A673 (cell line): ENCODE measurements around the gene GGPS1. TPM values are rescaled to one million over a fixed set of nuclear protein-coding genes. Genes with fewer than 3 reads are reported as not detected.

ENCODE experiments used
- BruUV-seq: library from RNA; stranded (reverse); fragments of 400-500 nt; replicated peaks from 2 replicates; lab custom pipeline; 2021; lab: Mats Ljungman, UMichigan
- CTCF ChIA-PET: fragments of 300-600 bp; sonication (Branson Sonifier 250); formaldehyde crosslinking; loops from one replicate; lab custom pipeline; 2022; ENCODE audit warnings: antibody characterized with exemption; lab: Charles Lee
- POLR2A ChIA-PET: fragments of 300-600 bp; sonication (Branson Sonifier 250); formaldehyde crosslinking; loops from one replicate; lab custom pipeline; 2022; ENCODE audit warnings: antibody characterized with exemption; ENCODE audit not compliant: low non-redundant PET; lab: Charles Lee
- DNase-seq: peaks from one replicate; pipeline ENCODE4 v3.0.0-alpha.2; 2015; ENCODE audit warnings: low spot score
- H3K27ac ChIP-seq: fragments of 200-600 bp; sonication (generic); 2 replicates; pipeline ENCODE4 v1.5.1; 2016; ENCODE audit warnings: mixed run types, low read depth, mild to moderate bottlenecking, mixed read lengths, antibody characterized with exemption, low read length; ENCODE audit not compliant: poor library complexity, severe bottlenecking
- H3K27me3 ChIP-seq: fragments of 200-600 bp; sonication (generic); replicated peaks from 2 replicates; pipeline ENCODE4 v1.6.1; 2017; ENCODE audit warnings: mixed run types, low read depth, mild to moderate bottlenecking, mixed read lengths, antibody characterized with exemption, low read length; ENCODE audit not compliant: insufficient read depth, poor library complexity
- H3K36me3 ChIP-seq: fragments of 200-600 bp; sonication (generic); 2 replicates; pipeline ENCODE4 v1.6.1; 2016; ENCODE audit warnings: mixed run types, mild to moderate bottlenecking, mixed read lengths, antibody characterized with exemption, low read length; ENCODE audit not compliant: insufficient read depth, poor library complexity, severe bottlenecking
- H3K4me1 ChIP-seq: fragments of 200-600 bp; sonication (generic); 2 replicates; pipeline ENCODE4 v1.6.1; 2017; ENCODE audit warnings: mixed run types, mild to moderate bottlenecking, mixed read lengths, antibody characterized with exemption, low read length; ENCODE audit not compliant: insufficient read depth, poor library complexity, severe bottlenecking
- H3K4me3 ChIP-seq: fragments of 200-600 bp; sonication (generic); 2 replicates; pipeline ENCODE4 v1.5.1; 2016; ENCODE audit warnings: low read depth, mixed run types, mild to moderate bottlenecking, mixed read lengths, low read length; ENCODE audit not compliant: poor library complexity, severe bottlenecking
- H3K9me3 ChIP-seq: fragments of 200-600 bp; sonication (generic); 2 replicates; pipeline ENCODE4 v1.6.1; 2016; ENCODE audit warnings: mixed run types, low read depth, mild to moderate bottlenecking, mixed read lengths, antibody characterized with exemption, low read length; ENCODE audit not compliant: poor library complexity, severe bottlenecking
- EZH2 ChIP-seq: fragments of 200-600 bp; sonication (generic); IDR thresholded peaks from 2 replicates; pipeline ENCODE4 v1.6.1; 2017; ENCODE audit warnings: borderline replicate concordance, low read depth, mild to moderate bottlenecking, mixed read lengths, antibody characterized with exemption, low read length; ENCODE audit not compliant: poor library complexity, severe bottlenecking
- intact Hi-C: fragments of 100-400 bp; cut with micrococcal nuclease; formaldehyde crosslinking; loops from one replicate; pipeline ENCODE4 v1.10.0; 2022; ENCODE audit not compliant: unreplicated experiment
- total RNA-seq: library from RNA; stranded (reverse); gene quantifications from 2 replicates; pipeline ENCODE4 v1.2.3, GENCODE V29; 2021
- TF ChIP-seq, protein P1 (sequence below): fragments of 300-800, 200-600 bp; sonication (generic); conservative IDR thresholded peaks from 2 replicates; pipeline ENCODE4 v1.5.1; 2017; ENCODE audit warnings: low read depth, mild to moderate bottlenecking, antibody characterized with exemption, low read length, moderate library complexity, mixed read lengths

Gene GGPS1
- total RNA-seq, 1 experiment from 2014 or later, result 26.8 TPM

DNA sequence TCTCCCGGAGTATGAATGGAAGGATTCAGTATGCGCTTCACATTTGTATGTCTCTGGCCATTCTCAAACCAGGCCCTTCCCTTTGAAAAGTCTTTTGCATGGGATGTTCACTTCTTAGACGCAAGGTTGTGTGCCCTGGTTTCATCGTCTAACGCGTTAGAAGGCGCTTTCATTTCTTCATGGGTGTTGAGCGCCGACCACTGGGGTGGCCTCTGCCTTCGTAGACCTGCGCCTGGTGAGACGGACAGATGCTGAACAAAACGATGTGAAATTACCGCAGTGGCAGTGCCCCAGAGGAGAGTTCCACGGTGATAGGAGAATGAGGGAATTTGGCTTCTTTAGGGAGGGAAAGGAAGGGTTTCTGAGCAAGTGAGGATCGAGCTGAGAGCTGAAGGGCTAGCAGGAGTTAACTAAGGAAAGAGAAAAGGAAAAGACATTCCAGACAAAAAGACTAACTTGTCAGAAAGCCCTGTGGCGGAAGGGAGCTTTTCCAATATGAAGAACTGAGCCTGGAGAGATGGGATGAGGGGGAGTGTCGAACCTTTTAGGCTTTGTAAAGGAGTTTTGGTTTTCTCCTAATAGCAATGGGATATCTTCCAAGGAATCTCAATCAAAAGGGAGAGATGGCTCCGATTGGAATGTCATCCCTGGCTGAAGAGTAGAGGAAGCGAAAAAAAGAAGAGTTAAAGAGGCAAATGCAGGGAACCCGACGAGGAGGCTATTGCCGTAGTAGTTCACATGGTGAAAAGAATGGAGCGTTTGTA lies 951 bp downstream of the GGPS1 start:
- Histone ChIP-seq H3K27ac (peak overlapping the region; percentile 92), H3K27me3 (no peaks in the 10 kb centered on the region), H3K9me3 (no peaks in the 10 kb centered on the region), H3K4me1 (peaks cover 13% of the 10 kb centered on the region), H3K36me3 (no peaks in the 10 kb centered on the region), H3K4me3 (peak overlapping the region; percentile 83)
- no peak for DNase-seq
- BruUV-seq, result TSS peak; percentile 54
- intact Hi-C loops, result loop anchor here (10.0 kb wide), 1 partner anchor 75 kb away; no protein-coding TSS in a partner anchor
- ChIA-PET CTCF (interaction anchor here (1.0 kb wide), 1 partner anchor 88 kb away, joined by 3 read pairs; no protein-coding TSS in a partner anchor), POLR2A (no interaction called here)
- no peak for TF ChIP-seq EZH2
- TF ChIP-seq, protein P1, sequence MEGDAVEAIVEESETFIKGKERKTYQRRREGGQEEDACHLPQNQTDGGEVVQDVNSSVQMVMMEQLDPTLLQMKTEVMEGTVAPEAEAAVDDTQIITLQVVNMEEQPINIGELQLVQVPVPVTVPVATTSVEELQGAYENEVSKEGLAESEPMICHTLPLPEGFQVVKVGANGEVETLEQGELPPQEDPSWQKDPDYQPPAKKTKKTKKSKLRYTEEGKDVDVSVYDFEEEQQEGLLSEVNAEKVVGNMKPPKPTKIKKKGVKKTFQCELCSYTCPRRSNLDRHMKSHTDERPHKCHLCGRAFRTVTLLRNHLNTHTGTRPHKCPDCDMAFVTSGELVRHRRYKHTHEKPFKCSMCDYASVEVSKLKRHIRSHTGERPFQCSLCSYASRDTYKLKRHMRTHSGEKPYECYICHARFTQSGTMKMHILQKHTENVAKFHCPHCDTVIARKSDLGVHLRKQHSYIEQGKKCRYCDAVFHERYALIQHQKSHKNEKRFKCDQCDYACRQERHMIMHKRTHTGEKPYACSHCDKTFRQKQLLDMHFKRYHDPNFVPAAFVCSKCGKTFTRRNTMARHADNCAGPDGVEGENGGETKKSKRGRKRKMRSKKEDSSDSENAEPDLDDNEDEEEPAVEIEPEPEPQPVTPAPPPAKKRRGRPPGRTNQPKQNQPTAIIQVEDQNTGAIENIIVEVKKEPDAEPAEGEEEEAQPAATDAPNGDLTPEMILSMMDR, result no peak

DNA sequence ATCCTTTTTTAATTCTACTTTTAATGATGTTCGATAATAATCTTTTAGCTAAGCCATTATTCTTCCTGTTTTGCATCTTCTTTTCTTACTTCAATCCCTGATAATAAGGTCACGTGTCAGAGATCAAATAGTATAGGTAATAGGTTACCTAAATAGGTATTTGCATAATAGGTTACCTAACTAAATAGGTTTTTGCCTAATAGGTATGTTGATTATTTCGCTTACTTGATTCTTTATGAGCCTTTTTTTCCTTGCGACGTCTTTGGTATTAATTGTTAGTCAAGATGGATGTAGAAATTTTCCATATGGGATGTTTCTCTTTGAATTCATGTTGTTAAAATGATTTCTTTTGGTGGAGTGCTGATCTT lies 2.5 kb downstream of the GGPS1 start:
- ChIA-PET CTCF (no interaction called here), POLR2A (no interaction called here)
- Histone ChIP-seq H3K36me3 (no peaks in the 10 kb centered on the region), H3K27me3 (no peaks in the 10 kb centered on the region), H3K27ac (peak overlapping the region; percentile 92), H3K9me3 (no peaks in the 10 kb centered on the region), H3K4me3 (peak overlapping the region; percentile 83), H3K4me1 (peaks cover 13% of the 10 kb centered on the region)
- TF ChIP-seq, protein P1, result no peak
- TF ChIP-seq EZH2, result no peak
- intact Hi-C loops, result no loop called here
- no peak for DNase-seq
- BruUV-seq, result no TSS peak

DNA sequence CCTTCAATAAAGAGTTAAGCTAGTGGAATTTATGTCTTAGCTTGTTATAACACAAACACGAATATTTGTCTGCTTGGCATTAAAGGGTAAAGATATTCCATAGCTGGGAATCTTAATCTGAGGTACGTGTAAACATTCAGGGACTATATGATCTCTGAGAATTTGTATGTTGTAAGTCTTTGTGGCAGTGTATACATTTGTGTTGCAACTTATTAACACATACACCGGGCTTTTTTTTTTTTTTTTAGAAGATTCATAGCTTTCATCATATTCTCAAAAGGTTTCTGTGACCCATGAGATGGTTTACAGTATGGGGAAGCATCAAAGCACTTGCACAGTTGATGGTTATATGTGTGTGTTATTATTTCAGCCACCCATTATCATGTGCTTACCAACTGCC lies 3.0 kb downstream of the GGPS1 start:
- intact Hi-C loops, result no loop called here
- DNase-seq, result no peak
- ChIA-PET POLR2A (no interaction called here), CTCF (no interaction called here)
- no TSS peak for BruUV-seq
- no peak overlapping the region for H3K4me3 ChIP-seq
- no peaks in the 10 kb centered on the region for H3K27me3 ChIP-seq
- no peak overlapping the region for H3K27ac ChIP-seq
- H3K36me3 ChIP-seq, result no peaks in the 10 kb centered on the region
- no peaks in the 10 kb centered on the region for H3K9me3 ChIP-seq
- H3K4me1 ChIP-seq, result peaks cover 13% of the 10 kb centered on the region
- TF ChIP-seq EZH2, result no peak
- TF ChIP-seq, protein P1, result no peak
